ACC112 (cell line): ENCODE data around the gene SMC3.
A peak's percentile ranks its signal among the peaks of the same experiment; 100 is the strongest.
"Not testable (repeated sequence)": the region's sequence is repeated elsewhere in the genome, so short reads cannot be mapped to it uniquely, and the experiment has no call there.

Source experiments
- H2AFZ ChIP-seq: fragments of 200-600 bp; sonication (generic); one replicate; pipeline ENCODE4 v1.6.0; 2017; ENCODE audit warnings: antibody characterized with exemption, low read length; ENCODE audit not compliant: unreplicated experiment
- H3K27ac ChIP-seq: fragments of 200-600 bp; sonication (generic); 2 replicates; pipeline ENCODE4 v1.5.1; 2014; ENCODE audit warnings: low read depth, mild to moderate bottlenecking, antibody characterized with exemption, low read length, moderate library complexity
- H3K27me3 ChIP-seq: fragments of 200-600 bp; sonication (generic); 2 replicates; pipeline ENCODE4 v1.6.1; 2014; ENCODE audit warnings: mild to moderate bottlenecking, antibody characterized with exemption, low read length, moderate library complexity, mixed read lengths; ENCODE audit not compliant: insufficient read depth
- H3K36me3 ChIP-seq: fragments of 200-600 bp; sonication (generic); 2 replicates; pipeline ENCODE4 v1.6.1; 2016; ENCODE audit warnings: mild to moderate bottlenecking, antibody characterized with exemption, low read length, moderate library complexity, mixed read lengths; ENCODE audit not compliant: insufficient read depth
- H3K4me1 ChIP-seq: fragments of 200-600 bp; sonication (generic); one replicate; pipeline ENCODE4 v1.6.1; 2016; ENCODE audit warnings: low read length, mixed read lengths; ENCODE audit not compliant: insufficient read depth, unreplicated experiment, control insufficient read depth
- H3K4me3 ChIP-seq: fragments of 200-600 bp; sonication (generic); 2 replicates; pipeline ENCODE4 v1.5.1; 2014; ENCODE audit warnings: mild to moderate bottlenecking, low read depth, low read length
- H3K79me2 ChIP-seq: fragments of 200-600 bp; sonication (generic); one replicate; pipeline ENCODE4 v1.6.0; 2016; ENCODE audit warnings: low read length; ENCODE audit not compliant: control insufficient read depth, unreplicated experiment, insufficient read depth

The SMC3 gene

GRCh38 chr10:110638319-110638718 lies 70.8 kb downstream of the SMC3 start:
- peaks cover 8% of the 10 kb centered on the region for H3K4me1 ChIP-seq
- no peak overlapping the region for H3K27ac ChIP-seq
- H2AFZ ChIP-seq: no peak overlapping the region
- no peaks in the 10 kb centered on the region for H3K36me3 ChIP-seq
- peaks cover 20% of the 10 kb centered on the region for H3K27me3 ChIP-seq
- no peak overlapping the region for H3K4me3 ChIP-seq
- H3K79me2 ChIP-seq: no peaks in the 10 kb centered on the region

GRCh38 chr10:110639046-110639445 lies 71.6 kb downstream of the SMC3 start:
- H3K79me2 ChIP-seq, H3K36me3 ChIP-seq, H3K4me1 ChIP-seq, H3K27ac ChIP-seq, H3K4me3 ChIP-seq, H2AFZ ChIP-seq: not testable (repeated sequence)
- peaks cover 27% of the 10 kb centered on the region for H3K27me3 ChIP-seq

- not testable (repeated sequence) for H3K4me1 ChIP-seq, H3K4me3 ChIP-seq, H2AFZ ChIP-seq, H3K27ac ChIP-seq, H3K79me2 ChIP-seq, H3K36me3 ChIP-seq
- peaks cover 33% of the 10 kb centered on the region for H3K27me3 ChIP-seq
Observed at GRCh38 chr10:110639858-110640257, 72.4 kb downstream of the SMC3 start.

- Histone ChIP-seq H3K4me1 (peaks cover 8% of the 10 kb centered on the region), H3K36me3 (no peaks in the 10 kb centered on the region), H3K27ac (no peak overlapping the region), H3K79me2 (no peaks in the 10 kb centered on the region), H3K4me3 (no peak overlapping the region), H3K27me3 (peaks cover 41% of the 10 kb centered on the region), H2AFZ (no peak overlapping the region)
Observed at GRCh38 chr10:110641256-110641655, 73.8 kb downstream of the SMC3 start.

- Histone ChIP-seq H3K27me3 (peaks cover 53% of the 10 kb centered on the region), H3K4me3 (no peak overlapping the region)
Observed at GRCh38 chr10:110642204-110643034, 74.9 kb downstream of the SMC3 start.

GRCh38 chr10:110643035-110643652 lies 75.6 kb downstream of the SMC3 start:
- Histone ChIP-seq H3K36me3 (no peaks in the 10 kb centered on the region), H3K4me3 (peak overlapping the region; percentile 80), H3K79me2 (no peaks in the 10 kb centered on the region), H3K27me3 (peaks cover 53% of the 10 kb centered on the region), H3K27ac (no peak overlapping the region), H2AFZ (no peak overlapping the region), H3K4me1 (peaks cover 4% of the 10 kb centered on the region)

More at GRCh38 chr10:110642204-110643034, 74.9 kb downstream of the SMC3 start:
- Histone ChIP-seq H3K79me2 (no peaks in the 10 kb centered on the region), H3K4me1 (peaks cover 4% of the 10 kb centered on the region), H3K27ac (no peak overlapping the region), H2AFZ (no peak overlapping the region), H3K36me3 (no peaks in the 10 kb centered on the region)

GRCh38 chr10:110643653-110644597 lies 76.4 kb downstream of the SMC3 start, which contains the start of gene RBM20:
Gene RBM20, plus strand, starts transcription at chr10:110644336. Its CDS starts 119 bp downstream, at chr10:110644455.
- peak within 1 kb of the TSS; percentile 19 for H2AFZ ChIP-seq

GRCh38 chr10:110644598-110645462 lies 77.3 kb downstream of the SMC3 start:
- H3K4me1 ChIP-seq: peaks cover 4% of the 10 kb centered on the region
- H3K27ac ChIP-seq: no peak overlapping the region
- H2AFZ ChIP-seq: peak overlapping the region; percentile 19
- H3K4me3 ChIP-seq: peak overlapping the region; percentile 80
- H3K36me3 ChIP-seq: no peaks in the 10 kb centered on the region
- H3K79me2 ChIP-seq: no peaks in the 10 kb centered on the region
- H3K27me3 ChIP-seq: peaks cover 56% of the 10 kb centered on the region

More at GRCh38 chr10:110643653-110644597, 76.4 kb downstream of the SMC3 start, which contains the start of gene RBM20:
- H3K4me3 ChIP-seq: peak within 1 kb of the TSS; percentile 80
- H3K4me1 ChIP-seq: peaks cover 4% of the 10 kb centered on the region
- H3K27me3 ChIP-seq: peaks cover 53% of the 10 kb centered on the region
- H3K79me2 ChIP-seq: no peaks in the 10 kb centered on the region
- no peaks in the 10 kb centered on the region for H3K36me3 ChIP-seq
- no peak within 1 kb of the TSS for H3K27ac ChIP-seq

GRCh38 chr10:110646417-110647135 lies 79.1 kb downstream of the SMC3 start:
- no peak overlapping the region for H2AFZ ChIP-seq
- H3K27me3 ChIP-seq: peaks cover 53% of the 10 kb centered on the region

More at GRCh38 chr10:110646417-110647135, 79.1 kb downstream of the SMC3 start:
- H3K36me3 ChIP-seq: no peaks in the 10 kb centered on the region
- H3K27ac ChIP-seq: no peak overlapping the region
- H3K4me1 ChIP-seq: peaks cover 2% of the 10 kb centered on the region
- H3K4me3 ChIP-seq: no peak overlapping the region
- no peaks in the 10 kb centered on the region for H3K79me2 ChIP-seq
